H9 (cell line): ENCODE measurements around the gene ROR1. TPM values are rescaled to one million over a fixed set of nuclear protein-coding genes. Genes with fewer than 3 reads are reported as not detected.
A peak's percentile ranks its signal among the peaks of the same experiment; 100 is the strongest.

ENCODE experiments used
- DNase-seq: peaks from one replicate; pipeline ENCODE4 v3.0.0-alpha.2; 2017
- H2AFZ ChIP-seq: one replicate; pipeline ENCODE4 v1.6.1; 2013; ENCODE audit warnings: mild to moderate bottlenecking, low read length, control low read depth, moderate library complexity
- H2AK5ac ChIP-seq: 2 replicates; pipeline ENCODE4 v1.6.1; 2013; ENCODE audit warnings: low read length, control low read depth, mixed read lengths; ENCODE audit not compliant: insufficient read length
- H2BK120ac ChIP-seq: one replicate; pipeline ENCODE4 v1.6.1; 2013; ENCODE audit warnings: low read depth, mild to moderate bottlenecking, low read length, control low read depth, inconsistent platforms; ENCODE audit not compliant: poor library complexity, severe bottlenecking
- H2BK12ac ChIP-seq: 2 replicates; pipeline ENCODE4 v1.6.1; 2013; ENCODE audit warnings: low read length, control low read depth, mixed read lengths, low read depth; ENCODE audit not compliant: insufficient read length
- H2BK15ac ChIP-seq: 2 replicates; pipeline ENCODE4 v1.6.1; 2013; ENCODE audit warnings: low read depth, low read length, control low read depth
- H2BK20ac ChIP-seq: one replicate; pipeline ENCODE4 v1.6.1; 2013; ENCODE audit warnings: low read depth, mild to moderate bottlenecking, low read length, control low read depth, inconsistent platforms; ENCODE audit not compliant: poor library complexity, severe bottlenecking
- H2BK5ac ChIP-seq: 2 replicates; pipeline ENCODE4 v1.6.1; 2013; ENCODE audit warnings: low read length, control low read depth, mixed read lengths; ENCODE audit not compliant: insufficient read length
- H3K14ac ChIP-seq: 2 replicates; pipeline ENCODE4 v1.6.1; 2013; ENCODE audit warnings: low read length, control low read depth; ENCODE audit not compliant: insufficient read depth
- H3K18ac ChIP-seq: 2 replicates; pipeline ENCODE4 v1.6.1; 2013; ENCODE audit warnings: low read depth, mild to moderate bottlenecking, mixed read lengths, low read length, control low read depth; ENCODE audit not compliant: insufficient read length
- H3K23ac ChIP-seq: 2 replicates; pipeline ENCODE4 v1.6.1; 2013; ENCODE audit warnings: low read length, control low read depth, mixed read lengths, low read depth; ENCODE audit not compliant: insufficient read length
- H3K23me2 ChIP-seq: 2 replicates; pipeline ENCODE4 v1.6.1; 2013; ENCODE audit warnings: low read depth, mild to moderate bottlenecking, mixed read lengths, low read length, control low read depth; ENCODE audit not compliant: insufficient read length, poor library complexity, severe bottlenecking
- H3K27ac ChIP-seq: 2 replicates; pipeline ENCODE4 v1.5.1; 2013; ENCODE audit warnings: low read length, control low read depth, mixed read lengths, low read depth; ENCODE audit not compliant: insufficient read length
- H3K27me3 ChIP-seq: 2 replicates; pipeline ENCODE4 v1.6.1; 2013; ENCODE audit warnings: low read length, control low read depth, inconsistent platforms; ENCODE audit not compliant: insufficient read depth
- H3K4ac ChIP-seq: 2 replicates; pipeline ENCODE4 v1.6.1; 2013; ENCODE audit warnings: low read depth, mild to moderate bottlenecking, control low read depth, inconsistent platforms, low read length, moderate library complexity
- H3K4me1 ChIP-seq: 2 replicates; pipeline ENCODE4 v1.6.1; 2013; ENCODE audit warnings: low read length, control low read depth, inconsistent platforms; ENCODE audit not compliant: insufficient read depth
- H3K4me2 ChIP-seq: 2 replicates; pipeline ENCODE4 v1.6.1; 2013; ENCODE audit warnings: low read length, control low read depth, mixed read lengths; ENCODE audit not compliant: insufficient read length, insufficient read depth
- H3K56ac ChIP-seq: 2 replicates; pipeline ENCODE4 v1.6.1; 2013; ENCODE audit warnings: low read depth, mild to moderate bottlenecking, mixed read lengths, low read length, control low read depth; ENCODE audit not compliant: insufficient read length
- H3K79me1 ChIP-seq: 2 replicates; pipeline ENCODE4 v1.6.1; 2013; ENCODE audit warnings: low read depth, mild to moderate bottlenecking, moderate library complexity, low read length, control low read depth, inconsistent platforms; ENCODE audit not compliant: insufficient read depth, poor library complexity, severe bottlenecking
- H3K79me2 ChIP-seq: 2 replicates; pipeline ENCODE4 v1.6.1; 2013; ENCODE audit warnings: low read length, control low read depth, inconsistent platforms; ENCODE audit not compliant: insufficient read depth
- H3K9ac ChIP-seq: 2 replicates; pipeline ENCODE4 v1.6.1; 2013; ENCODE audit warnings: low read length, control low read depth, mixed read lengths; ENCODE audit not compliant: insufficient read length; ENCODE audit errors: extremely low read depth
- H3K9me3 ChIP-seq: one replicate; pipeline ENCODE4 v1.6.1; 2013; ENCODE audit warnings: low read depth, low read length, inconsistent platforms; ENCODE audit not compliant: control insufficient read depth
- H3T11ph ChIP-seq: one replicate; pipeline ENCODE4 v1.6.1; 2013; ENCODE audit warnings: mild to moderate bottlenecking, low read length, control low read depth, inconsistent platforms
- H4K20me1 ChIP-seq: one replicate; pipeline ENCODE4 v1.6.1; 2013; ENCODE audit not compliant: control insufficient read depth, insufficient read length, insufficient read depth
- H4K5ac ChIP-seq: 2 replicates; pipeline ENCODE4 v1.6.1; 2013; ENCODE audit warnings: low read depth, mild to moderate bottlenecking, mixed read lengths, low read length, control low read depth; ENCODE audit not compliant: insufficient read length
- H4K8ac ChIP-seq: replicated peaks from 2 replicates; pipeline ENCODE4 v1.6.1; 2013; ENCODE audit warnings: low read length, control low read depth, mixed read lengths, low read depth; ENCODE audit not compliant: insufficient read length
- H4K91ac ChIP-seq: 2 replicates; pipeline ENCODE4 v1.6.1; 2013; ENCODE audit warnings: low read depth, mild to moderate bottlenecking, moderate library complexity, mixed read lengths, low read length, control low read depth; ENCODE audit not compliant: insufficient read length
- H3K27ac Mint-ChIP-seq, 3 experiments: 2 replicates in 2 of 3; 3 replicates in 1 of 3; pipeline ENCODE4 v1.8.0; 2020 to 2021; ENCODE audit warnings: mixed read lengths in 3 of 3, mild to moderate bottlenecking in 1 of 3, moderate library complexity in 1 of 3
- H3K27me3 Mint-ChIP-seq: 2 replicates; pipeline ENCODE4 v1.8.0; 2021; ENCODE audit warnings: low read depth, mild to moderate bottlenecking, moderate library complexity, mixed read lengths
- H3K36me3 Mint-ChIP-seq, 3 experiments: 2 replicates in 2 of 3; 3 replicates in 1 of 3; pipeline ENCODE4 v1.8.0; 2020 to 2021; ENCODE audit warnings: low read depth in 3 of 3, mixed read lengths in 3 of 3; ENCODE audit not compliant: insufficient read depth in 1 of 3
- H3K4me1 Mint-ChIP-seq, 2 experiments: 2 replicates each; pipeline ENCODE4 v1.8.0; 2020; ENCODE audit warnings: mixed read lengths in 2 of 2
- H3K4me3 Mint-ChIP-seq, 2 experiments: 2 replicates in 1 of 2; 3 replicates in 1 of 2; pipeline ENCODE4 v1.8.0; 2020 to 2021; ENCODE audit warnings: mild to moderate bottlenecking in 2 of 2, mixed read lengths in 2 of 2, moderate library complexity in 1 of 2
- H3K9me3 Mint-ChIP-seq, 2 experiments: 2 replicates in 1 of 2; 3 replicates in 1 of 2; pipeline ENCODE4 v1.8.0; 2020; ENCODE audit warnings: mild to moderate bottlenecking in 2 of 2, mixed read lengths in 2 of 2, moderate library complexity in 1 of 2
- WGBS: extraction: QIAGEN DNeasy Blood & Tissue Kit; methylation state at CpG from one replicate; pipeline ENCODE4 v1.1.7; 2013; ENCODE audit warnings: missing lambda C conversion rate, low lambda C conversion rate, mixed read lengths; ENCODE audit not compliant: insufficient read length; ENCODE audit errors: extremely low coverage; 5-methylcytosine and 5-hydroxymethylcytosine counted together
- total RNA-seq: library from RNA; stranded (reverse); gene quantifications from 2 replicates; pipeline ENCODE4 v1.2.1, GENCODE V29; 2021
- TF ChIP-seq, protein P1 (sequence below): fragments of 200-600 bp; sonication (generic); conservative IDR thresholded peaks from 3 replicates; pipeline ENCODE4 v1.8.0; 2021; ENCODE audit warnings: antibody characterized with exemption, mild to moderate bottlenecking

Gene ROR1
- total RNA-seq, 1 experiment from 2014 or later = 75.9 TPM

GRCh38 chr1:63921359-63921758 lies 147.5 kb downstream of the ROR1 start:
- peaks cover 54 to 70% of the 10 kb centered on the region in 2 experiments for H3K4me1 Mint-ChIP-seq
- H3K27ac Mint-ChIP-seq = peak overlapping the region; percentile 2 to 80 (median 10); a peak in 3 of 7 replicates

More at GRCh38 chr1:63921359-63921758, 147.5 kb downstream of the ROR1 start:
- Histone ChIP-seq H2BK5ac (no peak overlapping the region), H2BK20ac (no peak overlapping the region), H3K56ac (no peak overlapping the region), H3K4ac (no peak overlapping the region), H3K18ac (no peak overlapping the region), H3K9ac (no peak overlapping the region), H4K8ac (no peak overlapping the region), H3K4me2 (no peak overlapping the region), H3K27me3 (no peaks in the 10 kb centered on the region), H3K23me2 (no peaks in the 10 kb centered on the region), H4K20me1 (no peaks in the 10 kb centered on the region), H4K91ac (no peak overlapping the region), H3K79me1 (peaks cover 3% of the 10 kb centered on the region), H2BK15ac (no peak overlapping the region), H3K27ac (no peak overlapping the region), H3T11ph (no peak overlapping the region), H4K5ac (no peak overlapping the region), H3K4me1 (peaks cover 10% of the 10 kb centered on the region; the same call in 1 of the 2 replicates), H2BK120ac (no peak overlapping the region), H2AFZ (no peak overlapping the region), H3K23ac (no peak overlapping the region), H2AK5ac (no peak overlapping the region), H3K14ac (no peak overlapping the region), H2BK12ac (no peak overlapping the region), H3K9me3 (no peaks in the 10 kb centered on the region), H3K79me2 (peaks cover 19% of the 10 kb centered on the region; the same call in 1 of the 2 replicates)
- H3K9me3 Mint-ChIP-seq = peaks cover 2% of the 10 kb centered on the region in 2 experiments; a peak in 2 of 5 replicates
- WGBS = no CpG with 5 or more reads among the region's 5 CpGs
- peaks cover 0 to 7% (median 3%) of the 10 kb centered on the region in 3 experiments; a peak in 6 of 7 replicates for H3K36me3 Mint-ChIP-seq
- H3K4me3 Mint-ChIP-seq = peak overlapping the region in 1 of 2 experiments; percentile 33; a peak in 1 of 5 replicates
- DNase-seq = no peak
- no peaks in the 10 kb centered on the region for H3K27me3 Mint-ChIP-seq
- TF ChIP-seq, protein P1, sequence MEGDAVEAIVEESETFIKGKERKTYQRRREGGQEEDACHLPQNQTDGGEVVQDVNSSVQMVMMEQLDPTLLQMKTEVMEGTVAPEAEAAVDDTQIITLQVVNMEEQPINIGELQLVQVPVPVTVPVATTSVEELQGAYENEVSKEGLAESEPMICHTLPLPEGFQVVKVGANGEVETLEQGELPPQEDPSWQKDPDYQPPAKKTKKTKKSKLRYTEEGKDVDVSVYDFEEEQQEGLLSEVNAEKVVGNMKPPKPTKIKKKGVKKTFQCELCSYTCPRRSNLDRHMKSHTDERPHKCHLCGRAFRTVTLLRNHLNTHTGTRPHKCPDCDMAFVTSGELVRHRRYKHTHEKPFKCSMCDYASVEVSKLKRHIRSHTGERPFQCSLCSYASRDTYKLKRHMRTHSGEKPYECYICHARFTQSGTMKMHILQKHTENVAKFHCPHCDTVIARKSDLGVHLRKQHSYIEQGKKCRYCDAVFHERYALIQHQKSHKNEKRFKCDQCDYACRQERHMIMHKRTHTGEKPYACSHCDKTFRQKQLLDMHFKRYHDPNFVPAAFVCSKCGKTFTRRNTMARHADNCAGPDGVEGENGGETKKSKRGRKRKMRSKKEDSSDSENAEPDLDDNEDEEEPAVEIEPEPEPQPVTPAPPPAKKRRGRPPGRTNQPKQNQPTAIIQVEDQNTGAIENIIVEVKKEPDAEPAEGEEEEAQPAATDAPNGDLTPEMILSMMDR = no peak
